ENCODE measurements around the gene SLAMF8.

The SLAMF8 gene

DNA sequence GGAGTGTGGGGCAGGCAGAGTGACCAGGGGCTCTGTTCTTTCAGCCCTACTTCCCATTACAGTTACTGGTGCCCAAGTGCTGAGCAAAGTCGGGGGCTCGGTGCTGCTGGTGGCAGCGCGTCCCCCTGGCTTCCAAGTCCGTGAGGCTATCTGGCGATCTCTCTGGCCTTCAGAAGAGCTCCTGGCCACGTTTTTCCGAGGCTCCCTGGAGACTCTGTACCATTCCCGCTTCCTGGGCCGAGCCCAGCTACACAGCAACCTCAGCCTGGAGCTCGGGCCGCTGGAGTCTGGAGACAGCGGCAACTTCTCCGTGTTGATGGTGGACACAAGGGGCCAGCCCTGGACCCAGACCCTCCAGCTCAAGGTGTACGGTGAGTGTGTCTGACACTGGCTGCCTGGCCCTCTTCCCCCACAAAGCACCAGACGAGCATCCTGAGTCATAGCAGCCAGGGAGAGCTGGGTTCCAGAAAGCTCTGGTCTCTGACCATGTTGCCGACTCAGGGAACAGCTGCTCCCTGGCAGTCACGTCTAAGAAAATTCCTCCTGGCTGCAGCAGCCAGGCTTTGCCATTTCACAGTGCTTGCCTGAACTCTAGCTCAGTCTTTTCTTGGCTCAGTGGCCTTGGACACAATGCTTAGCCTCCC, 3.3 kb downstream of the SLAMF8 start:
- no peak overlapping the region for H3K9ac ChIP-seq (ENCODE audit: low read length)
- no peaks in the 10 kb centered on the region for H3K79me2 ChIP-seq (ENCODE audit: low read length)
- H3K4me3 ChIP-seq (ENCODE audit: low read length), result no peak overlapping the region
- no peaks in the 10 kb centered on the region for H3K36me3 ChIP-seq (replicated peaks; ENCODE audit: low read depth, low read length)
- no peak for TF ChIP-seq EZH2phosphoT487 (IDR thresholded peaks at IDR 0.05; ENCODE audit: low read depth)
- TF ChIP-seq, protein P1, sequence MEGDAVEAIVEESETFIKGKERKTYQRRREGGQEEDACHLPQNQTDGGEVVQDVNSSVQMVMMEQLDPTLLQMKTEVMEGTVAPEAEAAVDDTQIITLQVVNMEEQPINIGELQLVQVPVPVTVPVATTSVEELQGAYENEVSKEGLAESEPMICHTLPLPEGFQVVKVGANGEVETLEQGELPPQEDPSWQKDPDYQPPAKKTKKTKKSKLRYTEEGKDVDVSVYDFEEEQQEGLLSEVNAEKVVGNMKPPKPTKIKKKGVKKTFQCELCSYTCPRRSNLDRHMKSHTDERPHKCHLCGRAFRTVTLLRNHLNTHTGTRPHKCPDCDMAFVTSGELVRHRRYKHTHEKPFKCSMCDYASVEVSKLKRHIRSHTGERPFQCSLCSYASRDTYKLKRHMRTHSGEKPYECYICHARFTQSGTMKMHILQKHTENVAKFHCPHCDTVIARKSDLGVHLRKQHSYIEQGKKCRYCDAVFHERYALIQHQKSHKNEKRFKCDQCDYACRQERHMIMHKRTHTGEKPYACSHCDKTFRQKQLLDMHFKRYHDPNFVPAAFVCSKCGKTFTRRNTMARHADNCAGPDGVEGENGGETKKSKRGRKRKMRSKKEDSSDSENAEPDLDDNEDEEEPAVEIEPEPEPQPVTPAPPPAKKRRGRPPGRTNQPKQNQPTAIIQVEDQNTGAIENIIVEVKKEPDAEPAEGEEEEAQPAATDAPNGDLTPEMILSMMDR (IDR thresholded peaks at IDR 0.05; ENCODE audit: low read depth, low read length), result no peak
- no peak overlapping the region for H3K4me2 ChIP-seq (ENCODE audit: low read length)
- no peaks in the 10 kb centered on the region for H3K9me3 ChIP-seq (ENCODE audit: insufficient read depth, low read length)
- no peak overlapping the region for H2AFZ ChIP-seq (ENCODE audit: low read depth, low read length)
- peaks cover 32% of the 10 kb centered on the region for H3K4me1 ChIP-seq (ENCODE audit: low read length)
- H4K20me1 ChIP-seq (ENCODE audit: insufficient read depth, low read length), result no peaks in the 10 kb centered on the region
- no peak overlapping the region for H3K27ac ChIP-seq (ENCODE audit: low read length)
- H3K27me3 ChIP-seq (ENCODE audit: low read depth, low read length), result peaks cover 31% of the 10 kb centered on the region

DNA sequence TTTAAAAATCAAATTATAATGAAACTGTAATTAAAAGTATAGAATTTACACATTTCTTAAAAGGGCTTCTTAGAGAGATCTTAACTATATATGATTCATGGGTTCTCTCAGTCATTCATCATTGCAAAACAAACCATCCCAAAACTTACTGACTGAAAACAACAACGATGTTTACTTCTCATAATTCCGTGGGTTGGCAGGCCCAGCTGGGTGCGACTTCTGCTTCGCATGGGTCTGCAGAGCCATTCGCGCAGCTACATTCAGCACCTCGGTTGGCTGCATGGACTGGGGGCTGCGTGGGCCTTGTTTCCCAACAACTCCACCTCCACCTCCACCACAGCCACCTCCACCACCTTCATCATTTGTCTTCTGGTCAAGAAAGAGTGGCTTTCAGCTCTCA, 4.0 kb downstream of the SLAMF8 start:
- Histone ChIP-seq H2AFZ (ENCODE audit: low read depth, low read length) (no peak overlapping the region), H3K9ac (ENCODE audit: low read length) (no peak overlapping the region), H3K27me3 (ENCODE audit: low read depth, low read length) (peaks cover 39% of the 10 kb centered on the region), H3K79me2 (ENCODE audit: low read length) (no peaks in the 10 kb centered on the region), H3K4me2 (ENCODE audit: low read length) (no peak overlapping the region), H3K27ac (ENCODE audit: low read length) (no peak overlapping the region), H4K20me1 (ENCODE audit: insufficient read depth, low read length) (no peaks in the 10 kb centered on the region), H3K4me1 (ENCODE audit: low read length) (peaks cover 29% of the 10 kb centered on the region), H3K9me3 (ENCODE audit: insufficient read depth, low read length) (no peaks in the 10 kb centered on the region), H3K36me3 (replicated peaks; ENCODE audit: low read depth, low read length) (no peaks in the 10 kb centered on the region), H3K4me3 (ENCODE audit: low read length) (no peak overlapping the region)
- TF ChIP-seq, protein P1 (IDR thresholded peaks at IDR 0.05; ENCODE audit: low read depth, low read length), result no peak
- no peak for TF ChIP-seq EZH2phosphoT487 (IDR thresholded peaks at IDR 0.05; ENCODE audit: low read depth)

DNA sequence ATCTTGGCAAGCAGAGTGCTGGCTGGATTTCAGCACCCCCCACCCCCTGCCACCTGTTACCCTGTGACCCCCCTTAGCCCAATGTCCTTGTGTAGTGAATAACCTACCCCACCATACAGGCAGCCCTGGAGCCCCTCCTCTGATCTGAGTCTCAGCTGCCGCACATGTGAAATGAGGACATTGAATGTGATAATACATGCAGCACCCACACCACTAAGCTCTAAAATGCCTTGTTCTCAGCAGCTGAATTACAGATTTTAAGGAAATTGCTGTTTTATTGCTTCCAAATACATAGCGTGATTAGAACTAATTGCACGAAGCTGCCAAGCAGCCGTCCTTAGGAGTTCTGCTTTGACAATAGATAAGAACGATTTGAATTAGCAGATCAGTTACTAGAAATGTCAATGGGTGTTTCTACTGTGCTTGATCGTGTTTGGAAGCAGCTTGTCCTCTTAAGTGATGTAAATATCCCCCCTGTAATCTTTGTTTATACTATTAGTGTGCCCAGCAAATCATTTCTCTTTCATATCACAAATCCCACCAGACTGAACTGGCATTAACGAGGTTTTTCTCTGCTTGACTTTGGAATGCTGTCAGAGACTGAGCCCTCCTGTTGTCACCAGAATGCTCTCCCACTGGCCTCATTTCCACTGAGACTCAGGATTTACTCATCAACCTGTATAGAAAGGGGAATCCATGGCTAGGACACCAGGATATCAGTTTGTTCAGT, 4.9 kb downstream of the SLAMF8 start:
- Histone ChIP-seq H3K4me2 (ENCODE audit: low read length) (no peak overlapping the region), H2AFZ (ENCODE audit: low read depth, low read length) (no peak overlapping the region), H3K9ac (ENCODE audit: low read length) (no peak overlapping the region), H3K36me3 (replicated peaks; ENCODE audit: low read depth, low read length) (no peaks in the 10 kb centered on the region), H3K4me1 (ENCODE audit: low read length) (peaks cover 21% of the 10 kb centered on the region), H3K27ac (ENCODE audit: low read length) (no peak overlapping the region), H3K4me3 (ENCODE audit: low read length) (no peak overlapping the region), H4K20me1 (ENCODE audit: insufficient read depth, low read length) (no peaks in the 10 kb centered on the region), H3K27me3 (ENCODE audit: low read depth, low read length) (peaks cover 48% of the 10 kb centered on the region), H3K79me2 (ENCODE audit: low read length) (no peaks in the 10 kb centered on the region), H3K9me3 (ENCODE audit: insufficient read depth, low read length) (no peaks in the 10 kb centered on the region)
- TF ChIP-seq, protein P1 (IDR thresholded peaks at IDR 0.05; ENCODE audit: low read depth, low read length), result no peak
- TF ChIP-seq EZH2phosphoT487 (IDR thresholded peaks at IDR 0.05; ENCODE audit: low read depth), result no peak

DNA sequence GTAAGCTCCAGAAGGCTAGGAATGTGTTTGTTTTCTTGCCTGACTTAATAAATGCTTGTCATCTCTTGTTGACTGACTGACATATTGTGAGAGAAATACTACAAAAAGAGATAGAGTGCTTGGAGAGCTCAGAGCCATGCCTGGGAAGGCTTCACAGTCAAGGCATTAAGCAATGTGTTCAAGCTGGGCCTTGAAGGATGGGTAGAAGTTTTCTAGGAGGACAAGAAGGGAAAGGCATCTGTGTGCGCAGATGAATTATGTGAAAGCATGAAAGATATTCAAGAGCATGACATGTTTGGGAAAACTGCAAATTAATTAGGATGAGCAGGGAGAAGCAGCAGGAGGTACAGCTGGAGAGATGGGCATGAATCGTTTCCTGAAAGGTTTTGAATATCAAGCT, 5.6 kb downstream of the SLAMF8 start:
- Histone ChIP-seq H3K4me1 (ENCODE audit: low read length) (peaks cover 16% of the 10 kb centered on the region), H2AFZ (ENCODE audit: low read depth, low read length) (no peak overlapping the region), H3K27ac (ENCODE audit: low read length) (no peak overlapping the region), H3K79me2 (ENCODE audit: low read length) (no peaks in the 10 kb centered on the region), H3K4me3 (ENCODE audit: low read length) (no peak overlapping the region), H3K4me2 (ENCODE audit: low read length) (no peak overlapping the region), H3K9ac (ENCODE audit: low read length) (no peak overlapping the region), H4K20me1 (ENCODE audit: insufficient read depth, low read length) (no peaks in the 10 kb centered on the region), H3K27me3 (ENCODE audit: low read depth, low read length) (peaks cover 55% of the 10 kb centered on the region), H3K36me3 (replicated peaks; ENCODE audit: low read depth, low read length) (no peaks in the 10 kb centered on the region), H3K9me3 (ENCODE audit: insufficient read depth, low read length) (no peaks in the 10 kb centered on the region)
- TF ChIP-seq, protein P1 (IDR thresholded peaks at IDR 0.05; ENCODE audit: low read depth, low read length), result no peak
- no peak for TF ChIP-seq EZH2phosphoT487 (IDR thresholded peaks at IDR 0.05; ENCODE audit: low read depth)

Measured in OCI-LY3 (cell line).